Adrenal gland (tissue), 5 donors: ENCODE results near the gene ZNF615.

ENCODE experiments used
- POLR2A ChIP-seq, 2 donors: fragments of 450-650 bp; IDR thresholded peaks; one replicate each; pipeline ENCODE4 v1.6.1; 2017; ENCODE audit warnings: antibody characterized with exemption in 2 of 2, mild to moderate bottlenecking in 2 of 2, moderate library complexity in 1 of 2
- TF ChIP-seq, protein P1 (sequence below), 6 experiments: fragments of 450-650 bp in 4 of 6; fragments of 200-600 bp in 2 of 6; sonication (generic) in 1 of 6; IDR thresholded peaks; 1 replicate in 5 of 6; 2 replicates in 1 of 6; pipeline versions ENCODE4 v1.5.1 to v1.8.0; 2016 to 2021; ENCODE audit warnings: antibody characterized with exemption in 6 of 6, mild to moderate bottlenecking in 2 of 6, moderate library complexity in 1 of 6
- donor health status: DM: no; HTN: no; CAD: no.

DNA sequence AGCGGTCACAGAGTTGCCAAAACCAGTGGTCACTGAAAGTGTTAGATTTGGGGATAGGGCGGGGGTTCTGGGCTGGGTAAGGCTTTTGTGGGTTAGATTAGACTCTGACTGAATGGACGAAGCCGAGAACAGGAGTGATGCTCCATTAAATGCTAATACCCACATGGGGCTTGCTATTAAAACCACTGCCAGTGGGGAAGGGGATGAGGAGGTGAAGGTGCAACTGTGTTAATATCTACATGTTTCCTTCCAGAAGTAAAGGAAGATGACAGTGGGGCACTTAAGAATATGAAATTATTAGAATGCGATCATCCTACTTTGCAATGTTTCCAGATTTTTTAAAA is 20.7 kb upstream of the ZNF615 start:
- TF ChIP-seq, protein P1, sequence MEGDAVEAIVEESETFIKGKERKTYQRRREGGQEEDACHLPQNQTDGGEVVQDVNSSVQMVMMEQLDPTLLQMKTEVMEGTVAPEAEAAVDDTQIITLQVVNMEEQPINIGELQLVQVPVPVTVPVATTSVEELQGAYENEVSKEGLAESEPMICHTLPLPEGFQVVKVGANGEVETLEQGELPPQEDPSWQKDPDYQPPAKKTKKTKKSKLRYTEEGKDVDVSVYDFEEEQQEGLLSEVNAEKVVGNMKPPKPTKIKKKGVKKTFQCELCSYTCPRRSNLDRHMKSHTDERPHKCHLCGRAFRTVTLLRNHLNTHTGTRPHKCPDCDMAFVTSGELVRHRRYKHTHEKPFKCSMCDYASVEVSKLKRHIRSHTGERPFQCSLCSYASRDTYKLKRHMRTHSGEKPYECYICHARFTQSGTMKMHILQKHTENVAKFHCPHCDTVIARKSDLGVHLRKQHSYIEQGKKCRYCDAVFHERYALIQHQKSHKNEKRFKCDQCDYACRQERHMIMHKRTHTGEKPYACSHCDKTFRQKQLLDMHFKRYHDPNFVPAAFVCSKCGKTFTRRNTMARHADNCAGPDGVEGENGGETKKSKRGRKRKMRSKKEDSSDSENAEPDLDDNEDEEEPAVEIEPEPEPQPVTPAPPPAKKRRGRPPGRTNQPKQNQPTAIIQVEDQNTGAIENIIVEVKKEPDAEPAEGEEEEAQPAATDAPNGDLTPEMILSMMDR (IDR thresholded peaks at IDR 0.05): no peak
- no peak for TF ChIP-seq POLR2A (IDR thresholded peaks at IDR 0.05)
